ENCODE data around the gene RBP2.

DNA sequence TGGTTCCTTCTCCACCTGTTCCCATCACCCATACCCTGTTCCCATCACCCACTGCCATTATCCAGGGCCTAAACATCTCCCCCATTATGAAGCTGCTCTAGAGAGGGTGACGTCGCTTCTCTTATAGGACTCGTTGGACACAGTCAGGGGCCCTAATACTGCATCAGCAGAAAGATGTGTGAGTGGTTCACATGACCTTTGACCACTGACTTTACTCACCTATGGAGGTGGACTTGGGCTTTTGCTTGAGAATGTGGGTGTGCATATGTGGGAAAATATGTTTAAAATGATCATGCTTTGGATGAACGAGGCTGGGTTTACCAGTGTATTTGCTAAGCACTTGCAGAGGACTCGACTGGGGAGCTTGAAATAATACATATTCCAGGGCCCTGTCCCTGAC lies 26.8 kb downstream of the RBP2 start:
- TF ChIP-seq PAX5 (IDR thresholded peaks at IDR 0.05; ENCODE audit: borderline replicate concordance, low read depth, low read length) = no peak
- TF ChIP-seq JUNB (IDR thresholded peaks at IDR 0.05) = no peak
- TF ChIP-seq WRNIP1 (IDR thresholded peaks at IDR 0.05; ENCODE audit: borderline replicate concordance, low read depth, low read length) = no peak
- TF ChIP-seq, protein P1, sequence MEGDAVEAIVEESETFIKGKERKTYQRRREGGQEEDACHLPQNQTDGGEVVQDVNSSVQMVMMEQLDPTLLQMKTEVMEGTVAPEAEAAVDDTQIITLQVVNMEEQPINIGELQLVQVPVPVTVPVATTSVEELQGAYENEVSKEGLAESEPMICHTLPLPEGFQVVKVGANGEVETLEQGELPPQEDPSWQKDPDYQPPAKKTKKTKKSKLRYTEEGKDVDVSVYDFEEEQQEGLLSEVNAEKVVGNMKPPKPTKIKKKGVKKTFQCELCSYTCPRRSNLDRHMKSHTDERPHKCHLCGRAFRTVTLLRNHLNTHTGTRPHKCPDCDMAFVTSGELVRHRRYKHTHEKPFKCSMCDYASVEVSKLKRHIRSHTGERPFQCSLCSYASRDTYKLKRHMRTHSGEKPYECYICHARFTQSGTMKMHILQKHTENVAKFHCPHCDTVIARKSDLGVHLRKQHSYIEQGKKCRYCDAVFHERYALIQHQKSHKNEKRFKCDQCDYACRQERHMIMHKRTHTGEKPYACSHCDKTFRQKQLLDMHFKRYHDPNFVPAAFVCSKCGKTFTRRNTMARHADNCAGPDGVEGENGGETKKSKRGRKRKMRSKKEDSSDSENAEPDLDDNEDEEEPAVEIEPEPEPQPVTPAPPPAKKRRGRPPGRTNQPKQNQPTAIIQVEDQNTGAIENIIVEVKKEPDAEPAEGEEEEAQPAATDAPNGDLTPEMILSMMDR (IDR thresholded peaks at IDR 0.05 in 2 of 3, conservative IDR thresholded peaks at IDR 0.05 in 1 of 3; ENCODE audit: control insufficient read depth in 2 of 3, extremely low read depth in 1 of 3, insufficient read depth in 1 of 3, low read depth in 3 of 3, low read length in 3 of 3) = no peak
- TF ChIP-seq, protein P2, sequence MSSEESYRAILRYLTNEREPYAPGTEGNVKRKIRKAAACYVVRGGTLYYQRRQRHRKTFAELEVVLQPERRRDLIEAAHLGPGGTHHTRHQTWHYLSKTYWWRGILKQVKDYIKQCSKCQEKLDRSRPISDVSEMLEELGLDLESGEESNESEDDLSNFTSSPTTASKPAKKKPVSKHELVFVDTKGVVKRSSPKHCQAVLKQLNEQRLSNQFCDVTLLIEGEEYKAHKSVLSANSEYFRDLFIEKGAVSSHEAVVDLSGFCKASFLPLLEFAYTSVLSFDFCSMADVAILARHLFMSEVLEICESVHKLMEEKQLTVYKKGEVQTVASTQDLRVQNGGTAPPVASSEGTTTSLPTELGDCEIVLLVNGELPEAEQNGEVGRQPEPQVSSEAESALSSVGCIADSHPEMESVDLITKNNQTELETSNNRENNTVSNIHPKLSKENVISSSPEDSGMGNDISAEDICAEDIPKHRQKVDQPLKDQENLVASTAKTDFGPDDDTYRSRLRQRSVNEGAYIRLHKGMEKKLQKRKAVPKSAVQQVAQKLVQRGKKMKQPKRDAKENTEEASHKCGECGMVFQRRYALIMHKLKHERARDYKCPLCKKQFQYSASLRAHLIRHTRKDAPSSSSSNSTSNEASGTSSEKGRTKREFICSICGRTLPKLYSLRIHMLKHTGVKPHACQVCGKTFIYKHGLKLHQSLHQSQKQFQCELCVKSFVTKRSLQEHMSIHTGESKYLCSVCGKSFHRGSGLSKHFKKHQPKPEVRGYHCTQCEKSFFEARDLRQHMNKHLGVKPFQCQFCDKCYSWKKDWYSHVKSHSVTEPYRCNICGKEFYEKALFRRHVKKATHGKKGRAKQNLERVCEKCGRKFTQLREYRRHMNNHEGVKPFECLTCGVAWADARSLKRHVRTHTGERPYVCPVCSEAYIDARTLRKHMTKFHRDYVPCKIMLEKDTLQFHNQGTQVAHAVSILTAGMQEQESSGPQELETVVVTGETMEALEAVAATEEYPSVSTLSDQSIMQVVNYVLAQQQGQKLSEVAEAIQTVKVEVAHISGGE (CRISPR knock-in tag; IDR thresholded peaks at IDR 0.05) = no peak
- no peak for TF ChIP-seq CREM (IDR thresholded peaks at IDR 0.05; ENCODE audit: low read depth)

Measured in GM12878 (cell line).